Activated CD4-positive, alpha-beta T cell treated with anti-CD3 and anti-CD28 coated beads for 1 hour (primary cell): Measurements from ENCODE around the gene NGB.

Experiments
- DNase-seq: peaks from one replicate; pipeline ENCODE4 v3.0.0-alpha.2; 2020

Gene NGB

GRCh38 chr14:77225892-77226557 is 45.0 kb downstream of the NGB start:
- DNase-seq, result no peak

- no peak for DNase-seq
These were observed 45.8 kb downstream of the NGB start for GRCh38 chr14:77225254-77225653.

- DNase-seq, result no peak
These were observed 46.8 kb downstream of the NGB start for GRCh38 chr14:77224212-77224611.

- no peak for DNase-seq
These were observed 48.3 kb downstream of the NGB start for GRCh38 chr14:77222546-77223225.

GRCh38 chr14:77221241-77221871 is 49.6 kb downstream of the NGB start:
- DNase-seq, result no peak

GRCh38 chr14:77220246-77221017 is 50.6 kb downstream of the NGB start:
- no peak for DNase-seq

- DNase-seq, result no peak
These were observed 51.4 kb downstream of the NGB start for GRCh38 chr14:77219591-77219990.

- no peak for DNase-seq
These were observed 53.5 kb downstream of the NGB start for GRCh38 chr14:77217551-77217950.
